Activated naive CD8-positive, alpha-beta T cell treated with anti-CD3 and anti-CD28 coated beads for 36 hours (primary cell): ENCODE measurements around the gene SYTL5. TPM values are rescaled to one million over a fixed set of nuclear protein-coding genes. Genes with fewer than 3 reads are reported as not detected.
"Not testable (repeated sequence)": the region's sequence is repeated elsewhere in the genome, so short reads cannot be mapped to it uniquely, and the experiment has no call there.

Experiments
- DNase-seq: peaks from one replicate; pipeline ENCODE4 v3.0.0; 2021
- H3K27ac Mint-ChIP-seq: one replicate; pipeline ENCODE4 v1.8.0; 2022; ENCODE audit warnings: mild to moderate bottlenecking, moderate library complexity, mixed read lengths
- H3K27me3 Mint-ChIP-seq: one replicate; pipeline ENCODE4 v1.8.0; 2022; ENCODE audit warnings: mild to moderate bottlenecking, mixed read lengths
- H3K36me3 Mint-ChIP-seq: one replicate; pipeline ENCODE4 v1.8.0; 2021; ENCODE audit warnings: mild to moderate bottlenecking, mixed read lengths
- H3K4me1 Mint-ChIP-seq: one replicate; pipeline ENCODE4 v1.8.0; 2021; ENCODE audit warnings: mixed read lengths
- H3K4me3 Mint-ChIP-seq: one replicate; pipeline ENCODE4 v1.8.0; 2022; ENCODE audit warnings: mild to moderate bottlenecking, moderate library complexity, mixed read lengths
- H3K9me3 Mint-ChIP-seq: one replicate; pipeline ENCODE4 v1.8.0; 2022; ENCODE audit warnings: mixed read lengths
- total RNA-seq, 2 experiments: library from RNA; stranded (reverse); gene quantifications; one replicate each; pipeline ENCODE4 v1.2.3, GENCODE V29; 2021

SYTL5 gene
- total RNA-seq, result not detected

- Mint-ChIP-seq H3K4me1 (no peaks in the 10 kb centered on the region), H3K36me3 (no peaks in the 10 kb centered on the region), H3K27me3 (peaks cover 10% of the 10 kb centered on the region), H3K4me3 (no peak within 1 kb of the TSS), H3K27ac (no peak within 1 kb of the TSS), H3K9me3 (peaks cover 5% of the 10 kb centered on the region)
- no peak for DNase-seq
Observed at GRCh38 chrX:38006291-38006690, at the start of gene SYTL5. SYTL5 (plus strand) TSS chrX:38006553; CDS start chrX:38033890, 27,337 bp downstream.

GRCh38 chrX:37958525-37959211, 47.7 kb upstream of the SYTL5 start:
- Mint-ChIP-seq H3K9me3 (no peaks in the 10 kb centered on the region), H3K36me3 (no peaks in the 10 kb centered on the region), H3K4me3 (no peak overlapping the region), H3K27ac (no peak overlapping the region), H3K27me3 (no peaks in the 10 kb centered on the region), H3K4me1 (no peaks in the 10 kb centered on the region)
- no peak for DNase-seq

- H3K4me3 Mint-ChIP-seq, result no peak overlapping the region
- H3K27ac Mint-ChIP-seq, result no peak overlapping the region
Observed at GRCh38 chrX:37959212-37960021, 46.9 kb upstream of the SYTL5 start.

GRCh38 chrX:37961118-37961517, 45.2 kb upstream of the SYTL5 start:
- H3K9me3 Mint-ChIP-seq, result no peaks in the 10 kb centered on the region
- H3K4me1 Mint-ChIP-seq, result no peaks in the 10 kb centered on the region
- H3K36me3 Mint-ChIP-seq, result no peaks in the 10 kb centered on the region
- no peak for DNase-seq
- no peak overlapping the region for H3K27ac Mint-ChIP-seq
- H3K4me3 Mint-ChIP-seq, result no peak overlapping the region
- no peaks in the 10 kb centered on the region for H3K27me3 Mint-ChIP-seq

More at GRCh38 chrX:37959212-37960021, 46.9 kb upstream of the SYTL5 start:
- Mint-ChIP-seq H3K27me3 (no peaks in the 10 kb centered on the region), H3K9me3 (no peaks in the 10 kb centered on the region), H3K4me1 (no peaks in the 10 kb centered on the region), H3K36me3 (no peaks in the 10 kb centered on the region)
- DNase-seq, result no peak

GRCh38 chrX:37967714-37968113, 38.6 kb upstream of the SYTL5 start:
- Mint-ChIP-seq H3K27me3 (peaks cover 3% of the 10 kb centered on the region), H3K36me3 (no peaks in the 10 kb centered on the region), H3K9me3 (peaks cover 5% of the 10 kb centered on the region), H3K27ac (no peak overlapping the region), H3K4me3 (no peak overlapping the region), H3K4me1 (no peaks in the 10 kb centered on the region)
- no peak for DNase-seq

- DNase-seq, result no peak
- peaks cover 8% of the 10 kb centered on the region for H3K4me1 Mint-ChIP-seq
Observed at GRCh38 chrX:37975421-37975820, 30.9 kb upstream of the SYTL5 start.

GRCh38 chrX:37976153-37976552, 30.2 kb upstream of the SYTL5 start:
- Mint-ChIP-seq H3K4me3 (no peak overlapping the region), H3K27ac (no peak overlapping the region), H3K36me3 (peaks cover 1% of the 10 kb centered on the region), H3K9me3 (no peaks in the 10 kb centered on the region), H3K4me1 (peaks cover 8% of the 10 kb centered on the region), H3K27me3 (peaks cover 28% of the 10 kb centered on the region)
- no peak for DNase-seq

More at GRCh38 chrX:37975421-37975820, 30.9 kb upstream of the SYTL5 start:
- H3K27ac Mint-ChIP-seq, result no peak overlapping the region
- H3K4me3 Mint-ChIP-seq, result no peak overlapping the region
- peaks cover 1% of the 10 kb centered on the region for H3K36me3 Mint-ChIP-seq
- no peaks in the 10 kb centered on the region for H3K9me3 Mint-ChIP-seq
- peaks cover 28% of the 10 kb centered on the region for H3K27me3 Mint-ChIP-seq

GRCh38 chrX:37984880-37985279, 21.5 kb upstream of the SYTL5 start:
- H3K4me1 Mint-ChIP-seq, result no peaks in the 10 kb centered on the region
- peaks cover 2% of the 10 kb centered on the region for H3K27me3 Mint-ChIP-seq
- DNase-seq, result no peak
- H3K27ac Mint-ChIP-seq, result no peak overlapping the region
- H3K4me3 Mint-ChIP-seq, result no peak overlapping the region
- H3K9me3 Mint-ChIP-seq, result peaks cover 5% of the 10 kb centered on the region
- H3K36me3 Mint-ChIP-seq, result no peaks in the 10 kb centered on the region

- H3K36me3 Mint-ChIP-seq, result no peaks in the 10 kb centered on the region
- H3K4me1 Mint-ChIP-seq, result no peaks in the 10 kb centered on the region
- H3K27me3 Mint-ChIP-seq, result no peaks in the 10 kb centered on the region
Observed at GRCh38 chrX:37986893-37987292, 19.5 kb upstream of the SYTL5 start.

GRCh38 chrX:37989304-37989703, 17.0 kb upstream of the SYTL5 start:
- Mint-ChIP-seq H3K4me1 (no peaks in the 10 kb centered on the region), H3K4me3 (no peak overlapping the region), H3K36me3 (no peaks in the 10 kb centered on the region), H3K9me3 (no peaks in the 10 kb centered on the region), H3K27me3 (no peaks in the 10 kb centered on the region), H3K27ac (no peak overlapping the region)
- DNase-seq, result no peak

More at GRCh38 chrX:37986893-37987292, 19.5 kb upstream of the SYTL5 start:
- no peak overlapping the region for H3K27ac Mint-ChIP-seq
- H3K4me3 Mint-ChIP-seq, result no peak overlapping the region
- DNase-seq, result no peak
- peaks cover 1% of the 10 kb centered on the region for H3K9me3 Mint-ChIP-seq

GRCh38 chrX:37991303-37991702, 15.1 kb upstream of the SYTL5 start:
- not testable (repeated sequence) for H3K27me3 Mint-ChIP-seq, H3K4me3 Mint-ChIP-seq

GRCh38 chrX:37993176-37993575, 13.2 kb upstream of the SYTL5 start:
- no peaks in the 10 kb centered on the region for H3K36me3 Mint-ChIP-seq
- no peak for DNase-seq
- H3K27ac Mint-ChIP-seq, result no peak overlapping the region
- H3K4me3 Mint-ChIP-seq, result no peak overlapping the region
- no peaks in the 10 kb centered on the region for H3K27me3 Mint-ChIP-seq
- no peaks in the 10 kb centered on the region for H3K9me3 Mint-ChIP-seq
- H3K4me1 Mint-ChIP-seq, result no peaks in the 10 kb centered on the region

More at GRCh38 chrX:37991303-37991702, 15.1 kb upstream of the SYTL5 start:
- H3K4me1 Mint-ChIP-seq, DNase-seq, H3K27ac Mint-ChIP-seq, H3K9me3 Mint-ChIP-seq, H3K36me3 Mint-ChIP-seq: not testable (repeated sequence)

GRCh38 chrX:37993837-37994619, 12.3 kb upstream of the SYTL5 start:
- H3K4me3 Mint-ChIP-seq, result no peak overlapping the region
- H3K4me1 Mint-ChIP-seq, result no peaks in the 10 kb centered on the region
- no peak for DNase-seq

GRCh38 chrX:37995428-37995827, 10.9 kb upstream of the SYTL5 start:
- Mint-ChIP-seq H3K9me3 (no peaks in the 10 kb centered on the region), H3K4me3 (no peak overlapping the region), H3K27ac (no peak overlapping the region), H3K27me3 (no peaks in the 10 kb centered on the region), H3K36me3 (no peaks in the 10 kb centered on the region), H3K4me1 (no peaks in the 10 kb centered on the region)
- DNase-seq, result no peak

More at GRCh38 chrX:37993837-37994619, 12.3 kb upstream of the SYTL5 start:
- Mint-ChIP-seq H3K9me3 (no peaks in the 10 kb centered on the region), H3K36me3 (no peaks in the 10 kb centered on the region), H3K27ac (no peak overlapping the region), H3K27me3 (no peaks in the 10 kb centered on the region)

- no peaks in the 10 kb centered on the region for H3K27me3 Mint-ChIP-seq
- H3K27ac Mint-ChIP-seq, result no peak overlapping the region
- no peaks in the 10 kb centered on the region for H3K36me3 Mint-ChIP-seq
- DNase-seq, result no peak
- peaks cover 3% of the 10 kb centered on the region for H3K9me3 Mint-ChIP-seq
- no peak overlapping the region for H3K4me3 Mint-ChIP-seq
- H3K4me1 Mint-ChIP-seq, result no peaks in the 10 kb centered on the region
Observed at GRCh38 chrX:37997096-37997495, 9.3 kb upstream of the SYTL5 start.
